TTC549 (cell line): Measurements from ENCODE around the gene LRRC55.

Experiments
- FAIRE-seq: peaks from 2 replicates; lab custom pipeline; 2012; peaks lifted over from hg19 to GRCh38; lab: Jason Lieb, UNC

The LRRC55 gene

DNA sequence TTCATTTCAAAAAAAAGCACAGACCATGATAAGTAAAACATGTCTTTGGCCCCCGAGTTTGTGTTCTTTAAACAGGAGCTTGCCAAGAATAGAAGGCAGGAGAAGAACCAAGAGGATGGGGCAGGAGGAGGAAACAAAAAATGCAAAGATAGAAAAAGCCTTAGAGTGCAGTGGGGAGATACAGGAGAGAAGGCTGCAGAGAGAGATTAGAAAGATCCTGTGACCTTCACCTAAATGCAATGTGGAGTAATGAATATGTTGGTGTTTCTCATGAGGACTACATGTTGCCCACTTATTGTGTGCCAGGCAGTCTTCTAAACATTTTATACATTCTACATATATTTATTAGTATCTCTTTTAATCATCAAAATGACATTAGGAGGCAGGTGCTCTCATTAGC, 57.6 kb downstream of the LRRC55 start:
- FAIRE-seq, result no peak

DNA sequence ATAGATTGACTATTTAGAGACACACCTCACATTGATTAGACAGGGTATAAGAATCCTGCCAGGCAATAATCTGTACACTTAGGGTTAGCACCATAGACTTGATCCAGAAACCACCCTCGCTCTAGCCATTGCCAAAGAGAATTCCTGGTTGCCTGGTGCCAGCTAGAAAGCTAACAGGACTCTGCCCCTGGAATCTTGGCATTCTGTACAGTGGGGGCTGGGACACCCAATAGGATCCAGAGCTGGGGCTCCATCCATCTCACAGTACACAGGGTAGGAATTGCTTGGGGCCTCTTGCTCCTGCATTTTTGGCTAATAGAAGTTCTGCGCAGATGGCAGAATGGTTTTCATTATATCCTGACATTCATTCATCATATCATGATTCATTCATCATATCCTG, 58.3 kb downstream of the LRRC55 start:
- no peak for FAIRE-seq

DNA sequence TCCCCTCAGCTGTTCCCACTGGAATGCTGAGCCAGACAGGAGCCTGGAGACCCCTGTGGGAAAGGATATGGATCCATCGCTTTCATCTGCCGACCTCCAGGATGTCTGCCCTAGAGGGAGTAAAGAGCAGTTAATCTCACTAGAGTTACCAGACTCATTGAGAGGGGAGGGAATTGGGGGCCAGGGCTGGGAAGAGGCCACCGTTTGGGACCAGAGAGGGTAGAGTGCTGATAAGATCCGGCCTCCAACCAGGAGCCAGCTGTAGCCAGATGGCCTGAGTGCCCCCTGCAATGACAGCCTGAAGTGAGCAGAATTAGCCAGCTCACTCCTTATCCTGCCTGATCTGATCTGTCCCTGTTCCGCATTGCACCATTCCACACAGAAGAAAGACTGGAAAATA, 59.0 kb downstream of the LRRC55 start:
- FAIRE-seq, result no peak
